Measurements from ENCODE around the gene HEXIM2. TPM values are rescaled to one million over a fixed set of nuclear protein-coding genes. Genes with fewer than 3 reads are reported as not detected.

Gene HEXIM2
- total and polyA plus RNA-seq, 2 of the 13 experiments (the other 11 are each of a cell fraction or from before 2014, with no cell fraction given): 27.1 to 32.4 TPM

- TF ChIP-seq CREBL2 (CRISPR knock-in tag; IDR thresholded peaks at IDR 0.05; ENCODE audit: borderline replicate concordance): no peak
- TF ChIP-seq ZNF446 (CRISPR knock-in tag; IDR thresholded peaks at IDR 0.05): no peak; the same call in 1 of the 2 replicates
- TF ChIP-seq RFX5 (IDR thresholded peaks at IDR 0.05; ENCODE audit: low read depth, low read length): no peak
- no peak for TF ChIP-seq ZNF33B (CRISPR knock-in tag; IDR thresholded peaks at IDR 0.05)
- peak; percentile 53; the same call in 1 of the 3 replicates for TF ChIP-seq MXI1 (IDR thresholded peaks at IDR 0.05; ENCODE audit: borderline replicate concordance, low read depth, low read length)
- TF ChIP-seq ZNF207 (IDR thresholded peaks at IDR 0.05; ENCODE audit: borderline replicate concordance): no peak
- TF ChIP-seq PATZ1 (CRISPR knock-in tag; IDR thresholded peaks at IDR 0.05): peak; percentile 98
- no peak for TF ChIP-seq KDM6A (CRISPR knock-in tag; IDR thresholded peaks at IDR 0.05; ENCODE audit: low read depth)
- no peak for TF ChIP-seq CENPX (CRISPR knock-in tag; IDR thresholded peaks at IDR 0.05)
- 0 out of 2 replicates have a peak, but pooled peaks have one; percentile 84 for TF ChIP-seq ZNF232 (CRISPR knock-in tag; IDR thresholded peaks at IDR 0.05; ENCODE audit: borderline replicate concordance)
- no peak for TF ChIP-seq TERF1 (CRISPR knock-in tag; IDR thresholded peaks at IDR 0.05)
- TF ChIP-seq ZNF512 (CRISPR knock-in tag; IDR thresholded peaks at IDR 0.05): no peak; the same call in 1 of the 2 replicates
- no peak for TF ChIP-seq TRIM24 (CRISPR knock-in tag; IDR thresholded peaks at IDR 0.05)
- TF ChIP-seq POLR2AphosphoS2 (IDR thresholded peaks at IDR 0.05; ENCODE audit: low read depth, low read length): no peak
- no peak for TF ChIP-seq SP5 (CRISPR knock-in tag; IDR thresholded peaks at IDR 0.05; ENCODE audit: borderline replicate concordance, low read depth)
- peak; percentile 85 for TF ChIP-seq TEAD3 (CRISPR knock-in tag; optimal IDR thresholded peaks at IDR 0.05; ENCODE audit: borderline replicate concordance)
- TF ChIP-seq ZNF775 (CRISPR knock-in tag; IDR thresholded peaks at IDR 0.05; ENCODE audit: borderline replicate concordance): no peak
- no peak for TF ChIP-seq PBX2 (CRISPR knock-in tag; IDR thresholded peaks at IDR 0.05)
- no peak for TF ChIP-seq ZNF543 (CRISPR knock-in tag; IDR thresholded peaks at IDR 0.05)
- no peak for TF ChIP-seq HMGXB3 (CRISPR knock-in tag; IDR thresholded peaks at IDR 0.05; ENCODE audit: borderline replicate concordance)
These were observed 12.5 kb upstream of the HEXIM2 start (continued) for GRCh38 chr17:45149037-45149668.
